Renal pelvis (tissue), 4 donors: ENCODE data around the gene TBC1D22A. TPM values are rescaled to one million over a fixed set of nuclear protein-coding genes. Genes with fewer than 3 reads are reported as not detected.
"Not testable (repeated sequence)": the region's sequence is repeated elsewhere in the genome, so short reads cannot be mapped to it uniquely, and the experiment has no call there.

Source experiments
- DNase-seq: peaks from one replicate; pipeline ENCODE4 v3.0.0-alpha.2; 2013
- polyA plus RNA-seq, 3 donors: library from polyadenylated mRNA; unstranded; fragments of 120-200 nt; gene quantifications; one replicate each; pipeline ENCODE4 v1.2.1, GENCODE V29; 2013; ENCODE audit not compliant: insufficient read length in 3 of 3

Gene TBC1D22A
- polyA plus RNA-seq, 3 donors, result 16.9 to 19.2 (median 19.1) TPM

GRCh38 chr22:47042116-47042825, 279.8 kb downstream of the TBC1D22A start:
- no peak for DNase-seq

GRCh38 chr22:47042861-47043496, 280.5 kb downstream of the TBC1D22A start:
- no peak for DNase-seq

GRCh38 chr22:47043835-47044721, 281.6 kb downstream of the TBC1D22A start:
- peak; percentile 73 for DNase-seq

GRCh38 chr22:47044722-47045535, 282.5 kb downstream of the TBC1D22A start:
- no peak for DNase-seq

- no peak for DNase-seq
Observed at GRCh38 chr22:47045691-47046410, 283.4 kb downstream of the TBC1D22A start.

GRCh38 chr22:47046411-47047065, 284.1 kb downstream of the TBC1D22A start:
- no peak for DNase-seq

GRCh38 chr22:47047321-47048122, 285.1 kb downstream of the TBC1D22A start:
- DNase-seq, result no peak

GRCh38 chr22:47048123-47049077, 285.9 kb downstream of the TBC1D22A start:
- no peak for DNase-seq

- no peak for DNase-seq
Observed at GRCh38 chr22:47049078-47049624, 286.7 kb downstream of the TBC1D22A start.

GRCh38 chr22:47049736-47050400, 287.4 kb downstream of the TBC1D22A start:
- DNase-seq, result not testable (repeated sequence)

- no peak for DNase-seq
Observed at GRCh38 chr22:47050401-47051051, 288.1 kb downstream of the TBC1D22A start.

- no peak for DNase-seq
Observed at GRCh38 chr22:47051441-47052071, 289.1 kb downstream of the TBC1D22A start.

- DNase-seq, result no peak
Observed at GRCh38 chr22:47052236-47053012, 290.0 kb downstream of the TBC1D22A start.

GRCh38 chr22:47053013-47053725, 290.7 kb downstream of the TBC1D22A start:
- DNase-seq, result no peak

- DNase-seq, result no peak
Observed at GRCh38 chr22:47053726-47054141, 291.3 kb downstream of the TBC1D22A start.
